Bronchial epithelial cell (primary cell): Measurements from ENCODE around the gene CTPS2. TPM values are rescaled to one million over a fixed set of nuclear protein-coding genes. Genes with fewer than 3 reads are reported as not detected.
"Not testable (repeated sequence)": the region's sequence is repeated elsewhere in the genome, so short reads cannot be mapped to it uniquely, and the experiment has no call there.

ENCODE experiments used
- DNase-seq: peaks from one replicate; pipeline ENCODE4 v3.0.0-alpha.2; 2010; ENCODE audit warnings: low read depth
- FAIRE-seq: peaks from 2 replicates; lab custom pipeline; 2011; peaks lifted over from hg19 to GRCh38; lab: Jason Lieb, UNC
- H3K27me3 ChIP-seq: 2 replicates; pipeline ENCODE4 v1.5.1; 2011; ENCODE audit warnings: low read length; ENCODE audit not compliant: control insufficient read depth, insufficient read depth
- H3K36me3 ChIP-seq: 2 replicates; pipeline ENCODE4 v1.5.1; 2011; ENCODE audit warnings: low read length; ENCODE audit not compliant: control insufficient read depth, insufficient read depth
- H3K4me3 ChIP-seq: 2 replicates; pipeline ENCODE4 v1.5.1; 2011; ENCODE audit warnings: mild to moderate bottlenecking, low read depth, low read length, control low read depth
- total RNA-seq: library from RNA; depleted of rRNA; stranded (reverse); fragments of >200 nt; gene quantifications from 2 replicates; pipeline ENCODE4 v1.2.1, GENCODE V29; 2014
- TF ChIP-seq, protein P1 (sequence below): IDR thresholded peaks from 2 replicates; pipeline ENCODE4 v1.5.1; 2011; ENCODE audit warnings: mild to moderate bottlenecking, moderate library complexity, low read length, control low read depth, inconsistent platforms; ENCODE audit not compliant: insufficient read depth, severe bottlenecking

CTPS2 gene
- total RNA-seq, 1 donor from 2014 or later = 5.8 TPM

DNA sequence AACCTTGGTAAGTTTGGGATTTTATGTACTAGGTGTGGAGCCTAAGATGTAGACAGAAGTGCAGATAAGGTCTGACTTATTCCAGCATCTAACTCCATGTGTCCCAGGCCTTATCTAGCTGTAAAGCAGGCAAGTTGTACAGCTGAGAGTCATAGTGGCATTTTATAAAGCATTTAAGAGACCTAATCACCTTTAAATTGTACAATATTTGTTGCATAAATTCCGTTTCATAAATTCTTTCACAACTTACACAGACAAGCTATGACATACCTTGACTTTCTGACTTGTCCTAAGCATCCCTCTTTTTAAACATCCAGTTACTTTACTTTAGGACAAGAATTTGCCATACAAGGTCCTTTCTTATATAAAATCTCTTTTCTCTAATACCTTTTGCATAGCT is 18.0 kb upstream of the CTPS2 start:
- FAIRE-seq = no peak
- TF ChIP-seq, protein P1, sequence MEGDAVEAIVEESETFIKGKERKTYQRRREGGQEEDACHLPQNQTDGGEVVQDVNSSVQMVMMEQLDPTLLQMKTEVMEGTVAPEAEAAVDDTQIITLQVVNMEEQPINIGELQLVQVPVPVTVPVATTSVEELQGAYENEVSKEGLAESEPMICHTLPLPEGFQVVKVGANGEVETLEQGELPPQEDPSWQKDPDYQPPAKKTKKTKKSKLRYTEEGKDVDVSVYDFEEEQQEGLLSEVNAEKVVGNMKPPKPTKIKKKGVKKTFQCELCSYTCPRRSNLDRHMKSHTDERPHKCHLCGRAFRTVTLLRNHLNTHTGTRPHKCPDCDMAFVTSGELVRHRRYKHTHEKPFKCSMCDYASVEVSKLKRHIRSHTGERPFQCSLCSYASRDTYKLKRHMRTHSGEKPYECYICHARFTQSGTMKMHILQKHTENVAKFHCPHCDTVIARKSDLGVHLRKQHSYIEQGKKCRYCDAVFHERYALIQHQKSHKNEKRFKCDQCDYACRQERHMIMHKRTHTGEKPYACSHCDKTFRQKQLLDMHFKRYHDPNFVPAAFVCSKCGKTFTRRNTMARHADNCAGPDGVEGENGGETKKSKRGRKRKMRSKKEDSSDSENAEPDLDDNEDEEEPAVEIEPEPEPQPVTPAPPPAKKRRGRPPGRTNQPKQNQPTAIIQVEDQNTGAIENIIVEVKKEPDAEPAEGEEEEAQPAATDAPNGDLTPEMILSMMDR = no peak
- no peak overlapping the region for H3K4me3 ChIP-seq
- no peak for DNase-seq
- H3K27me3 ChIP-seq = no peaks in the 10 kb centered on the region
- no peaks in the 10 kb centered on the region for H3K36me3 ChIP-seq

DNA sequence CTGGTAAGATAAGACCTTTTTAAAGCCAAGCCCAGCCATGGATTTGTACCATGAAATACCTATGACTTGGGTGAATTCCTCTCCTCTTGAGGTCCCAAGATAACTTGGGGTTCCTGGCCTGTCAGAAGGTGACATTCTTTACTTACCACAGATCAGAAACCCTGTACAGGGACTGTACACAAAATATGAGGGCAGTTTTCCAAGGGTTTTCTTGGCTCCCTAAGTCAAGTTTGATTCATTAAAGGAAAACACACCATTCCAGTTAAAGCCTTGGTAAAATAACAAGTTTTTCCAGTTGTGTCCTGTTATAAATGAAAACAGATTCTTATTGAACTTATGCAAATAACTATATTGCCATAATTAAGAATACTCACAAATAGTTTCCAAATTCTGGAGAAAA is 15.2 kb upstream of the CTPS2 start:
- DNase-seq = no peak
- Histone ChIP-seq H3K4me3 (no peak overlapping the region), H3K27me3 (no peaks in the 10 kb centered on the region), H3K36me3 (no peaks in the 10 kb centered on the region)
- no peak for FAIRE-seq
- TF ChIP-seq, protein P1 = no peak

DNA sequence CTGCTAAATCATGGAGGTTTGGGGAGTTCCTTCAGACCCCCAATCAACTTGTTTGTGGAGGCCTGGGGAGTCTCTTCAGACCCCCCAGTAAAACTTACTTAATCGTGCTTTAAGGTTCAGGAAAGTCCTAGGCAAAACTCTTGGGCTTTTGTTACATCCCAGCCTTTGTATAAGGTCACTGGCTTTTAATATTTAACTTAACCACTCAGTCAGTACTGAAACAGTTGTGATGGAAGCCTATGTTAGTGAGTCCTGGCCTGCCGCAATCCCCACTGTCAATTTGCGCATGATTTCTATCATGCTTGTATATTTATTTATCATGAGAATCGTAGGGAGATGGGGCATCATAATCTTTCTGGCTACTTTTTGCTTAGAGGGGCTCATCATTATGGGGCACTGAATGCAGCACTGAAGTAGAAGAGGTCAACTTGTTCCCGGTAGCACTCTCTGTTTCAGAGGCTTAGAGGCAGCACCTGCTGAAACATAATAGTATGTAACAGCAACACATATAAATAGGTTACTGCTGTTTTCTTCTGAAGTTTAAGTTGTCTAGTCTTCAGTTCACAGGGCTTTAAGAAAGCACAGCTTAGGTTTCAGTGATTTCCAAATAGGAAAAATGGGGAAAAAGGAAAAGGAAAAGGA is 14.0 kb upstream of the CTPS2 start:
- not testable (repeated sequence) for H3K36me3 ChIP-seq, H3K27me3 ChIP-seq, DNase-seq, FAIRE-seq, H3K4me3 ChIP-seq

DNA sequence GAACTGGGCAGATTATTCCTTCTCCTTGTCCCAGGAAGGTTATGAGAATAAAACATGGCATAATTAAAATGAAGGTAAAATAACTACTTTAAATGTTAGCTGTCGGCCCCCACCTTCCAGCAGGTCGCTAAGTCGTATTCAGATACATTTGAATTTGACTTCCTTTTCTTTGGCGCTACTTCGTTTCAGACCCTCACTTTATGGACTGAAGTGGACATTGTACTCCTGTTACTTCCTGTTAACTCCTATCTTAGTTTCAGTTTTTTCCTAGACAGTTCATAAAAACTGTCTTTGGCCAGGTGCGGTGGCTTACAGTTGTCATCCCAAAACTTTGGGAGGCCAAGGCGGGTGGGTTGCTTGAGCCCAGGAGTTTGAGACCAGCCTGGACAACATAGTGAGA is 12.6 kb upstream of the CTPS2 start:
- FAIRE-seq = no peak

DNA sequence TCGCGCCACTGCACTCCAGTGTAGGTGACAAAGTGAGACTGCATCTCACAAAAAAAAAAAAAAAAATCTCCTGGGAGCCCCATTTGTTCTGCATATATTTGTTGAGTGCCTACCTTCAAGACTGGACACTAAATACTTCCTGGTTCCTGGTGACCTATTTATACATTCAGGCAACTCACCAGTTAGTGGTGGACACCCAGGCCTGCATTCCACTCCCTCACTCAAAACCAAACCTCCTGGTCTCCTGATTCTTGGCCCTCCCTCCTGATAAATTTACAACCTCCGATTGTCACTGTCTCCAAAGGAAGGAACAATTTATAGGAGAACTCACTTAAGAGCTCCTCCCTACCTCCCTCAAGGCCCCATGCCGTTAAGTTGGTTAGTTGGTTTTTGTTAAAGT is 10.0 kb upstream of the CTPS2 start:
- TF ChIP-seq, protein P1 = no peak
- FAIRE-seq (no peak), DNase-seq (no peak)
- H3K4me3 ChIP-seq = no peak overlapping the region
- H3K36me3 ChIP-seq = no peaks in the 10 kb centered on the region
- no peaks in the 10 kb centered on the region for H3K27me3 ChIP-seq

More for the DNA sequence above, 12.6 kb upstream of the CTPS2 start:
- TF ChIP-seq, protein P1 = no peak
- H3K27me3 ChIP-seq = no peaks in the 10 kb centered on the region
- no peaks in the 10 kb centered on the region for H3K36me3 ChIP-seq
- no peak overlapping the region for H3K4me3 ChIP-seq
- no peak for DNase-seq

DNA sequence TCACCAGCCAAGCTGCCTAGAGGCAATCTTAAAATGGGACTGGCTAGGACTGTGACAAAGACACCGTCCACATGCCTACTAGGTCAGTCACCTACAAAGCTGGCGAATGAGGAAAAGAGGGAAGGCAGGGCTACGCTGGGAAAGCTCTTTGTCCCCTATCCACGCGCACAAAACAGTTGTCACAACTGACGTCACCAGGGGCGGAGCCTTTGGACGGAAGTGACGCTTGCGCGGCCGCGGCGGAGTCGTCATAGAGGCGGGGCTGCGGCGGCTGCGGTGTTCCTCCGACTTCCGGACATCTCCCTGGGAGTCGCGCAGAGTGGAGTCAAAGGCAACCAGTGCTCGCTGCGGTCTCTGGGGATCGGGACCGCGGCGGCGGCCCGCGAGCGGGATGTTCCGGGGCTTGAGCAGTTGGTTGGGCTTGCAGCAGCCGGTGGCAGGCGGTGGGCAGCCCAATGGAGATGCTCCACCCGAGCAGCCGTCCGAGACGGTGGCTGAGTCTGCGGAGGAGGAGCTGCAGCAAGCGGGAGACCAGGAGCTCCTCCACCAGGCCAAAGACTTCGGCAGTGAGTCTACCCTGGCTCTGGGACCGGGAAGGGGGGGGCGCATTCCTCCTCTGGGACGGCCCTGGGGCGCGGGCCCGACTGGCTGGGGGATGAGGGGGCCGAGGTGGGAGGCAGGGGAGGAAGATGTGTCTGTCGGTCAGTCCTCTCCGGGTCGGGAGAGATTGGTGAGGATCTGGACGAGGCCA is 7.0 kb upstream of the CTPS2 start, which contains the start of gene SYAP1:
SYAP1 (plus strand) TSS at position 279 of the 751 bp plus-strand sequence; CDS start at position 392, 113 bp downstream.
- FAIRE-seq = peak; percentile 84
- DNase-seq = peak; percentile 91
- H3K36me3 ChIP-seq = no peaks in the 10 kb centered on the region
- H3K27me3 ChIP-seq = no peaks in the 10 kb centered on the region
- TF ChIP-seq, protein P1 = no peak
- peak within 1 kb of the TSS; percentile 60 for H3K4me3 ChIP-seq
